CD4-positive, alpha-beta T cell treated with Interleukin-12 subunit alpha and Interleukin-12 subunit beta, for 1 hour (primary cell): ENCODE results near the gene MAP3K20.
"Not testable (repeated sequence)": the region's sequence is repeated elsewhere in the genome, so short reads cannot be mapped to it uniquely, and the experiment has no call there.

Experiments
- DNase-seq: peaks from one replicate; pipeline ENCODE4 v3.0.0-alpha.2; 2020

Gene MAP3K20

DNA sequence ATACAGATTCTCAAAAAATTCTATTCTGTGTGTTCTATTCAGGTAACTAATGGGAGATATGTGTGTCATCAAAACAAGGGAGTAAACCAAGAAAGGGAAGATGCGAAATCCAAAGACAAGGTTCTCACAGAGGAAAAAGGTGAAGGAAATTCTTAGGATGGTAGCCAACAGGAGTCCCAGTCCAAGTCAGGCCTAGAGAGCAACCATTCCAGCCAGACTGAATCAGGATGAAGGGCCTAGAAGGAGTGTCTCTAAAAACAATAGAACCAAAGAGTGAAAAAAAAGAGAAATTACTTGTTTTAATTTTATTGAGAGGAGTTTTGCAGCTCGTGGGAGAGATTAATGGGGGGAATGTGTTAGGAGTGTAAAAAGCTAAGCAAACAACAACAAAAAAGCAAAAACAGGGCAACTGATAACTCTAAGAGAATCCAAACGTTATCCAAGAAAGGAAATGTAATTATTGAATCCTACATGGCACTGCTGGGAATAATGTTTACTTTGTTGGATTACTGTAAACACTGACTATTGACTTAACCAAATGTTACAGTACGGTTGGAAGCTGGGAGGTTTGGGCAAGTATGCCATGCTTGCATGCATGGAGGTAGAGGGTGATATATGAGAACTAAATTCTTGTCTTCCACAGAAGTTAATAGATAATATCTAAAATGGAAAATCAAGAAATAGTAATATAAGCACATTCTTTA, 12.3 kb downstream of the MAP3K20 start:
- no peak for DNase-seq

DNA sequence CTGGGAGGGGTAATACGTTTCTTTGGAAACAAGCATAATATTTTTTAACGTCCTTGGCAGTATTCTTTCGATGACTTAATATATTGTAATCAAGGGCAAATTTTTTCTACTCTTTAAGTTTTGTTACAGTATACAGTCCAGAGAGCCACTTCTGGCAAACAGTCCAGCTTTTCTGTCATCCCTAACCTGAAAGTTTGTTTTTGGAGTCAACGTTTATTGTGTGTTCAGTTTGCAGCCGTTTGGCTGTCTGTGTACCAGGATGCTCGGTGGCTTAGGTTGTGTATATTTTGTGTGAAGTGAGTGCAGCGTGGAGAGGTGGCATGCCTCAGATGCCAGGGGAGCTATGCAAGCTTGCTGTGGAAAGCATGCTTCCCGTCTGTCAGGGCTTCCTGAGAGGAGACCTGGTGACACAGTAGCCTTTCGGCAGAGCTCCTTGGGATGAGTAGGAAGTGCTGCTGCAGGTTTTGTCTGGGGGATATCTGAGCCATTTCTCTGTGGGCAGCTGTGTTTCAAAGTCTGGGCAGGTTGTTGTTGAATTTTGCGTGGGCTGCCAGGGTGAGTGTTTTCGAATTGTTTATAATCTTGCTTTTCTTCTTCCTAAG, 14.7 kb downstream of the MAP3K20 start:
- DNase-seq: no peak

GRCh38 chr2:173090973-173091660, 15.5 kb downstream of the MAP3K20 start:
- no peak for DNase-seq

GRCh38 chr2:173091910-173092309, 16.3 kb downstream of the MAP3K20 start:
- DNase-seq: no peak

DNA sequence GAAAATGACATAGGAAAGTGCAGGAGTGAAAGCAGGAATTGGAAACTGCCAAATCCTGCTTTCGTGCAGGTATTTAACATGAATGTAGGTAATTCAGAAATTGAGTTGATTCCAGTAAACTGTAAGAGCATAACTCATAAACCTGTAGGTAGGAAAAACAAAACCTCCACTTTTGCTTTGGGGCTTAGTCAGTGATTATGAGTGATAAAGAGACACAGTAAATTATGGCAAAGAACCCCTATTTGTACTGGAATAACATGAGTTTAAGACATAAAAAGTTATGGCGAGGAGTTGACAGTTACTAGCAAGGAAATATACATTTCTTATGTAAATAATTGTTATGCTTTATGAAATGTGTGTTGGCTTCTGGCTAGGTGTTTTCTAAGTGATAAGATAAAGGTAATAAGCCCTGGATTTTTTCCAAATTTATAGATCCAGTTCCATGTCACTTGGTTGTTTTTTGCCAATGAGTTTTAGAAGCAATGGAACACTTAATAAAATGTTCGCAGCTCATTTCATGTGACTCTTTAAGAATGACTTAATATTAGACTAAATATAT, 17.3 kb downstream of the MAP3K20 start:
- no peak for DNase-seq

DNA sequence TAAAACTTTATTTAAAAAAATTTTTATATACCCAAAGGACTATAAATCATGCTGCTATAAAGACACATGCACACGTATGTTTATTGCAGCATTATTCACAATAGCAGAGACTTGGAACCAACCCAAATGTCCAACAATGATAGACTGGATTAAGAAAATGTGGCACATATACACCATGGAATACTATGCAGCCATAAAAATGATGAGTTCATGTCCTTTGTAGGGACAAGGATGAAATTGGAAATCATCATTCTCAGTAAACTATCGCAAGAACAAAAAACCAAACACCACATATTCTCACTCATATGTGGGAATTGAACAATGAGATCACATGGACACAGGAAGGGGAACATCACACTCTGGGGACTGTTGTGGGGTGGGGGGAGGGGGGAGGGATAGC, 18.0 kb downstream of the MAP3K20 start:
- not testable (repeated sequence) for DNase-seq

DNA sequence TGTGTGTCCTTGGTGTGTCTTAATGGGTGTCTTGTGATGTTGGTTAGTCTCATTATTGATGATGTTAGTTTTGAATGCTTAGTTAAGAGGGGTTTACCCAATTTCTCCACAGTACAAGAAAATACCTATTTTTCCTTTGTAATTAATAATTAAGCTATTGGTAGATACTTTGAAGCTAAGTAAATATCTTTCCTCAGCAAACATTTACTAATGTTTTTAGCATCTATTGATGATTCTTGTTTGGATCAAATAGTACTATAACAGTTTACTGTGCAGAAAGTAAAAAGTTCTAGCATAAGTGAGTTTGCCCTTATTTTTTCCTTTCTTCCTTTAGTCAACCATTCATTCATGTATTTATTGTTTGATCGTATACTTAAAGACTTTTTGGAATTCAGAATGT, 19.1 kb downstream of the MAP3K20 start:
- DNase-seq: no peak

DNA sequence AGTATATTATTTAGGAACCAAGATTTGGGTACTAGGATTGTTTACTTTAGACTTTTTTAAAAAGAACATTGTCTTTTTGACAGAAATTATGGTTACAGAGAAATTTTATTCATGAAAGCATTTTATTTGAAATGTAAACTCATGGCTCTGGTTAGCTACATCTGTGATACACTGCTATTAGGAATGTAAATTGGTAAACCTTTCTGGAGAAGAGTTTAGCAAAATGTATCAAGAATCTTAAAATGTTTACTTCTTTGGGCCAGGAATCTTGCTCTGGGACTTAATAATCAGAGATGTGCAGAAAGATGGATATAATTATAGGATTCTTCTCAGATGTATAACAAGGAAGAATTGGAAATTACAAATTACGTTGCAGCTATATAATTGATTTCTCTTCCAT, 19.7 kb downstream of the MAP3K20 start:
- no peak for DNase-seq

DNA sequence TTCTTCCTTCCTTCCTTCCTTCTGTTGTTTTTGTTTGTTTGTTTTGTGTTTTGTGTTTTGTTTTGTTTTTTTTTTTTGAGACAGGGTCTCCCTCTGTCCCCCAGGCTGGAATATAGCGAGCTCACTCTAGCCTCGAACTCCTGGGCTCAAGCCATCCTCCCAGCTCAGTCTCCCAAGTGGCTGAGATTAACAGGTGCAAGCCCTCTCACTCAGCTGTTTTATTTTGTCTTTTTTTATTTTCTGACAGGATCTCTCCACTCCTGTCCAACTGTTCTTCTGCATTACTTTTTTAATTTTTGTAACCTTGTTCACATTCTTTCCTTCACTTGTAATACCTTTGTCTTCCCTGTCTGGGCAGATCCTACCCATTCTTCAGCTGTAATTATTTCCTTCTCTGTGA, 23.6 kb downstream of the MAP3K20 start:
- DNase-seq: no peak

DNA sequence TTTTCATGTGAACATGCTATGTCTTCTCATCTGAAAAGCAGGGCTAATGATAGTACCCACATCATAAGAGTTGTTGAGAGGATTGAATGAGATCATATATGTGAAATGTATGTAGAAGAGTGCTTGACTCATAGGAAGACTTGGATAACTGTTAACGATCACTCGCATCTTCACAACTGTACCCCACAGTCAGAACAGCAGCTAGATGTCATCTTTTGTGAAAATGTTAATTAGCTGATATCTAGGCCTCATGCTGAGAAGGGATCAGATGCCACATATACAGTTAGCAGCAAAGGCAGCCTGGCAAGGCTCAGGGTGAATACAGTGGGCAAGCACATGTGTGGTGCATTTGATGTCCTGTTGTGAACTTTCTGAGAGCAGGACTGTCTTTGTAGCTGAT, 24.2 kb downstream of the MAP3K20 start:
- no peak for DNase-seq

DNA sequence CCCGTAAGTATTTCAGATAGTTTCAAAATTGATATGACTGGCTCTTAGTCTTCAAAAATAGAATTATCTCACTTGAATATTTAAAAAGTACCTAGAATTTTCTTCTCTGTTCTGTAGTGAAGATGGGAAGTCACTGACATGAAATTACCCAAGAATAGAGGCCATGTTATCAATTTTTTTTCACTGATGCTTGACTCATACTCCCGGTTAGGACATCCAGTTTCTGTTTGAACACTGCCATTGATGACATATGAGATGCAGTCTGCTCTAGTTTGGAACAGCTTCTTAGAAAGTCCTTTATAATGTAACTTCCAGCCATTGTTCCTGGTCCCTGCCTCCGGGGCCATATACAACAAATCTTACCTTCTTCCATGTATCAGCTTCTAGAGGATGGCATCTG, 26.0 kb downstream of the MAP3K20 start:
- no peak for DNase-seq

DNA sequence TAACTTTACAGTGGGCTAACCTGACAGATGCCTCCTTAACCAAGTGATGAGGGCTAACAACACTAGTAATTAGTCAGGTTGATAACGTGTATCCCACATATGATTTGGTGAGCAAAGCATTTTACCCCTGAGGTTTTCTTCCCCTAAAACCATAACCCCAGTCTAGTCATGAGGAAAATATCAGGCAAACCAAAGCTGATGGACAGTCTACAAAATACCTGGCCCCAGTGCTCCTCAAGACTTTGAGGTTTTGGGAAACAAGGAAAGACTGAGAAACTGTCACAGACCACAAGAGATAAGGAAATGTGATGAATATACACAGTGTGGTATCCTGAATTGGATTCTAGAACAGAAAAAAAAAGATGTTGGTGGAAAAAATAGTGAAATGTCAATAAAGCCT, 28.5 kb downstream of the MAP3K20 start:
- DNase-seq: no peak

DNA sequence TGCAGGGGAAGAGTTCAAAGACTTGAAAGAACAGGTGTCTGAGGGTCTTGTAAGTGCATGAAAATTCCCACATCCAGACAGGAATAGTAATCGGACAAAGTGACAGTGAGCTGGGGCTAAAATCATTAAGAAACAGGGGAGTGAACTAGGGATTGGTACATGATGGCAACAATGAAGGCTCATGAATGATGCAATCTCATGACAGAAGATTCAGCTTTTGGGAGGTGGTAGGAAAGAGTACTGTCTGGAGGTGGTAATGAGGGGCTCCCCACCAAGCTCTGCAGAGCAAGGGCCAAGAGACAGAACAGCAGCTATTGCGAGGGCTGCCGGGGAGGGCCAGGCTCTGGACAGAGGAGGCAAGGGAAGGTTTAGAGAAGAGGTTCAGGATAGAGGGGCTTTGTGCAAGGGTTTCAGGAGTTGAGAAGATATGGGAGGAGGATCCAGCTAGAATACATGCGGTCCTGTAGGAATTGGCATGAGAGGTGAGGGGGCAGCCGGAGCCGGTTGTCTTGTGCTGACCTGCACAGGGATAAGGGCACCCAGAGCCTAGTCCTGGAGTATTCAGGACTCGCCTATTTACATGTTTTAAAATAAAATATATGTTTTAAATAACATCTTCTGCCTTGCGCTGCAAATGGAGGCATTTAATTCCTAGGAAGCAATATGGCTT, 31.4 kb downstream of the MAP3K20 start:
- no peak for DNase-seq

DNA sequence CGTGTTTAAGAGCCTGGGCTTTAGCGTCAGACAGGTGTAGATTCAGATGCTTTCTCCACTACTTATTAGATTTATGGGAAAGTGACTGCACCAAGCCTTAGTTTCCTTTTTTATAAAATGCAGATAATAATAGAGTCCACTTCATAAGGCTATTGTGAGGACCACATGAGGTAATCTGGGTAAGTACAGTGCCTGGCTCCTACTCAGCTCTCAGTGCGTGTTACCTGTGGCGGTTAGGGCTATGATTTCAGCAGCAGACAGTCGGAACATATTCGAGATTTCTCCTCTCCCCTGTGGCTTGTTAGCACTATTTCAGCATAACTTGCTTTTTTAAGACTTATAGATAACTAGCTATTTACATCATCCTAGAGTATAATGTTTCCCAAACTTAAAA, 32.0 kb downstream of the MAP3K20 start:
- DNase-seq: no peak

DNA sequence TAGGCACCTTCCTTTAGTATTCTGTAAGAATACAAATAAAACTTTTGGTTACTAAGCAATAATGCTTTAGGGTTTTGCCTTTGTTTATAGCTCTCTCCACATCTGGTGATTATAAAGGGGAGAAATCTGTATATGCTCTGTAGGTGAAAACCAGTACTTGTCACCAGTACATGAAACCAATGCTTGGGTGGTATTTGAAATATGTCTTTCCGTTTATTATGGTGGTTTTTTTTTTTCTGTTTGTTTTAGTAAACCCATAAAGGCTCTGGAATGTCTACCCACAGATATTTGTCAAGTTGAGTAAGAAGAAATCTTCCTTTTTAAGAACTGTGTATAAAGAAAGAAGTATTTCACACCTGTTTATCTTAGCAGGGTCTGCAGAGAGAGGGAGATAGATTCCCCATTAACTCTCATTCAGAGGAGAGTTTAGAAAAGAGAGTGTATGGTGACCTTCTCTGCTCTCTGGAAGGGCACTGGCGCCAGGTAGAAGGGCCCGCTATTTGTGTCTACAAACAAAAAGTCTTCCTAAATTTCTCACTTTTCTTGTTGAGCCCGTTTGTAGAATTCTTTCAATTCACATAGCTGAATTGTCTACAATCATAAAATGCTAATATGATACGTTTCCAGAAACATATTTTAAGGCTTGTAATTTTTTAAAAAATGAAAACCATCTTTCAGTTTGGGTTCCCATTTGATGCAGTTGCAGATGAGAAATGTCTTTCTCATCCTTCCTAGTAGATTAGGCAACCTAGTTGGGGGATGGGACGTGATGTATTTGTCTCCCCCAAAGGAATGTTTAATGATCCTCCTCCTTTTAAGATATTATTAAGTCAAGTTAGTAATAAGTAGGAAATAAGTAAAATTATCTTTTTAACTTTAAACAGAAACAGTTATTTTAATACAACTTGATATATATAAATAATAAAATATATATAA, 33.9 kb downstream of the MAP3K20 start:
- DNase-seq: no peak

DNA sequence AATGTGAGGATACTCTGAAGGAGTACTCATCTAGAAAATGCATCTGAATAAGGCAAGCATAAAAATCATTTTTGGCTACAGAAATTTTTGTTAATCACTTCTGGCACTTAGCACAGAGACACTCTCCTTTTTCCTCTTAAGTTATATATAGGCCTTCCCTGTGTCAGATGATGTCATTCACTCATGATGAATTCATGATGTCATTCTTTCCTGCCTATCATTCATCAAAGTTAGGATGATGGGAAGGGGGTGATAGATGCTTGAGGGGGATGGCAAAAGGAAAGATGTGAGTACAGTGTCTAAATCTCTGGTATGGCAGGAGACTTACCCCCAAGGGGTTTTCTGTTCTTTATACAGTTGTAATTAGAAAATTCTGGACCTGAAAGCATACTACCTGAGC, 42.0 kb downstream of the MAP3K20 start:
- no peak for DNase-seq

- no peak for DNase-seq
Observed at GRCh38 chr2:173118395-173118794, 42.7 kb downstream of the MAP3K20 start.

GRCh38 chr2:173119069-173119807, 43.6 kb downstream of the MAP3K20 start:
- no peak for DNase-seq

DNA sequence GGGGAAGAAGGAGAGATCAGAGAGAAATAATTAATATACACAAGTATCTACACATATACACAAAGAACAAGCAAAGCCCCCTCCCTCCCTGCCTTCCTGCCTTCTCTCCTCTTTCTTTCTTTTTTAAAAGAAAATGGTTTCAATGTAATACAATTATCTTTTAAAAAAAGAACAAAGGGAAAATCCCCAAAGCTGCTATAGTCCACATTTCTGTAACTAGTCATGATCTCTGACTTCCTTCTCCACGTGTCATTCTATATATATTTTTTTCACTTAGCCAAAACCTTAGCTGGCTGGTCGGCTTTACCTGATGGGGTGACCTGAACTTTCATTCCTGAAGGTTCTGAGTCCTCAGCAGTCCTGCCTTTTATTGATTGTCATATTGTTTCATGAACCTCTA, 44.3 kb downstream of the MAP3K20 start:
- DNase-seq: no peak

DNA sequence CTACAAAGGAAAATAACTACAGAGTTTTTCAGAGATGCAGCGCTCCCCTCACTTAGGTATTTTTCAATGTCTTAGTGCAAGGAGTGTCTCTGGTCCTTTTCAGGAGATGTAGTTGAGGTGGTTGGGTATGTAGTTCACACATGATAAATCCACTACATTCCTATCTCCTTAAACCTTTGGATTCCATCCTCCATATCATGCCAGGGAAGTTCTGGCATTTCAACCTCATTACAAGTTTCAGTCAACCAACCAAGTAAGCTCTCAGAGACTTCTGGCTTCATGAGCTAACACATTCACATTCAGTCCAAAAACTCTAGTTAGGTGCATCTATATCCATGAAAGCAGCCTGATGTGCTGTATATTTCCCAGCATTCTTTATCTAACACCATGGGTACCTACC, 47.3 kb downstream of the MAP3K20 start:
- DNase-seq: no peak

DNA sequence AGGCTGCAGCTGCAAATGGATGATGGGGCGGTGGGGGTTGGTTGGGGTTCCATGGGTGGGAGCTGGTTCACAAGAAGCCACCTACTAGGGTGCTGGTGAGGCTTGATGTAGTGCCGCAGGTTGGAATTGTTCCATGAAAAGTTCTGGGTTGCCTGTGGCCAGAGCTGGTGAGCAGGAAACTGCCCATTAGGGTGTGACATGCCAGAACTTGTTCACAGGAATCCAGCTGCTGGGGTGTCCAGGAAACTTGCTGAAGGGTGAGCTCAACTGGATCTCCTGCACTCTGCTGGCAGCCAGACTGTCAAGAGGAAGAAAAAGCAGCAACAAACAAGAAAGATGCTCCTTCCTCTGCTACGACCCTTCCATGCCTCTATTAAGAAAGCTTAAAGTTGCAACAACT, 48.8 kb downstream of the MAP3K20 start:
- DNase-seq: no peak

- DNase-seq: no peak
Observed at GRCh38 chr2:173126819-173127218, 51.2 kb downstream of the MAP3K20 start.
